GM21825 (cell line): ENCODE measurements around the gene ASTN2.
"Not testable (repeated sequence)": the region's sequence is repeated elsewhere in the genome, so short reads cannot be mapped to it uniquely, and the experiment has no call there.

Source experiments
- ATAC-seq: cut with Tn5 transposase; IDR thresholded peaks from one replicate; pipeline ENCODE4 v1.9.1; 2021; ENCODE audit warnings: mild to moderate bottlenecking, moderate library complexity; ENCODE audit not compliant: unreplicated experiment

The ASTN2 gene

GRCh38 chr9:116476002-116476401 is 938.9 kb downstream of the ASTN2 start:
- no peak for ATAC-seq

- no peak for ATAC-seq
Measured at GRCh38 chr9:116475201-116475600, 939.7 kb downstream of the ASTN2 start.

DNA sequence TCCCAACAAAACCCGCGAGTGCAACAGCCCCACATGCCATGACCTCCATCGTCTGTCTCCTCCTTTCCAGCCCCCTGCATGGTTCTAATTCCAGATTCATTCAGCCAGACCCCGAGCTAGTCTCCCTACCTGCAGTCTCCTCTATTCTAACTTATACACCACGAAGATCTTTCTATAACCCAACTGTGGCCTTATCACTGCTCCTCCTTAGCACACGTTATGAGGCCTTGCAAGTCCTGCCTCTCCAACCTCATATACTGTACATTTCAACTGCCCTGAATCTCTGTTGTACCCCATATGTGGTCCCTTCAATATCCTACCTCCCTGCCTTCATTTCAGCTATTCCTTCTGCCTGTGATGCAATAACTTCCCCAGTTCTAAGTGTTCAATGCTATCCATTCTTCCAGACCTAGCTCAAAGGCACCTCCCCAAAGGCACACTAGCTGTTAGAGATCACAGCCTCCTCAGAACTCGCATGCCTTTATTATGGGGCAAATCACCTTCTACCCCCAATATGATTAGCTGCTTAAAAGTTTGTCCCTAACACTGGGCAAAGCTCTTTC is 942.8 kb downstream of the ASTN2 start:
- no peak for ATAC-seq

DNA sequence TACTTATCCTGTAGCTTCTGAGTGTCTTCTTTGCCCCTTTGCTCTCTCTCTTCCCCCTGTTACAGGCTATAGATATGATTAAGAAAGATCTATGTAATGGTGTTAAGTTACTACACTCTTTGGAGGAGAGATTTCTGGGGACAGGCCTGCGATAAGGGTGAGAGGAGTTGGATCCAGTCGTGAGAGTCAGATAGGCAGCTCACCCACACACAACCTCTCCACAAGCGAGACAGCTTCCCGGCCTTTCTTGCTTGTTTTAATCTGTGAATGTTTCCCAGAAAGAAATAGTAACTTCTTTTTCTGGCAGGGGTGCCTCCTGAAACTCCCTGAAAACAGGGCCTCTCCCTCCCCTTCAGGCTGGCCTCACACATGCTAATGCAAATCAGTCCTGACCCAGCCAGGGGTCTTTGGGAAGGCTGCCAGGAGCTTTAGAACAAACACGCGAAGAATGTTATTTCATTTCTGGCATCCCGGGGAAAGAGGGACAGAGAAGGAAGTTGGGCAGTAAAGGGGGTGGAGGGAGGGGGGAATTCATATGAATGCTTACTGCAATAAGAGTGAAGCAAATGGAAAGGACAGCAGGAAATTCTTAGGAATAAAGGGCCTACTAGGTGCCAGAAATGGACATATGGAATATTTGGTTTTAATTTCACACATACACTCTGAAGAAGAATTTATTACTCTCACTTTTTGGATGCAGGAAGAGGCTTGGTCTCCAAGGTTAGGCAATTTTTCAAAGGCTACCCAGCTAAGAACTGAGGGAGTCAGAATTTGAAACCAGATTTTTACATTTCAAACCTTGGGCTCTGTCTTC is 943.6 kb downstream of the ASTN2 start:
- ATAC-seq = no peak

DNA sequence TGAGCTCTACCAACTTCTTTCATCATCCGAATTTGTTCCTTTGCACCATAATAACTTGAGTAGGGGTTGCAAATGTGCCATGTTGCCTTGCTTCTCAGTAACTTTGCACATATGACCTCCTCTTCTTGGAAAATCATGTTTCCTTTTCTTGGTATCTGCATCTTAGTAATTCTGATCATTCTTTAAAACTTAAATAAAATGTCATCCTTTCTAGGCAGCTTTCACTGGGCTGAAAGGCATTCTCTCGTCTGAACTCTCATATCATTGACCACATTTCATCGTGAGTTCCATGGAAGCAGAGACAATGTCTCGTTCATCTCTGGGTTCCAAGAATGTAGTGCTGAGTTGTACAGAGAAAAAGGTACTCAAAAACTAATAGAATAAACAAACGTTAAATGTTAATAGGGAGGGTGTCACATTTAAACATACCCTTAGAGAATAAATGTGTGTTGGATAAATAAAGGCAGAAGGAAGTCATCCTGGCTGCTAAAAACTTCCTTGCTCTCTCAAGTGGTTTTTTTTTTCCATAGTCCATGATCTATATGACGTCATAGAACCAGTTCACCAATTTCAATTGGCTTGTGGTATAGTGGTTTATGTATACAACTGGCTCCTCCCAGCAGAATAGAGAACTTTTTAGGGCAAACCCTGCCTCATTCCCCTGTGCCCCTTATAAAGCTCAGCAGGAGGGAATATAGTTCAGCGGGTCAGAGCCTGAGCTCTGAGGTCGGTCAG is 945.9 kb downstream of the ASTN2 start:
- no peak for ATAC-seq

GRCh38 chr9:116468369-116468768 is 946.5 kb downstream of the ASTN2 start:
- ATAC-seq = no peak

- no peak for ATAC-seq
Measured at GRCh38 chr9:116467740-116468351, 947.0 kb downstream of the ASTN2 start.

GRCh38 chr9:116466271-116467235 is 948.3 kb downstream of the ASTN2 start:
- no peak for ATAC-seq

DNA sequence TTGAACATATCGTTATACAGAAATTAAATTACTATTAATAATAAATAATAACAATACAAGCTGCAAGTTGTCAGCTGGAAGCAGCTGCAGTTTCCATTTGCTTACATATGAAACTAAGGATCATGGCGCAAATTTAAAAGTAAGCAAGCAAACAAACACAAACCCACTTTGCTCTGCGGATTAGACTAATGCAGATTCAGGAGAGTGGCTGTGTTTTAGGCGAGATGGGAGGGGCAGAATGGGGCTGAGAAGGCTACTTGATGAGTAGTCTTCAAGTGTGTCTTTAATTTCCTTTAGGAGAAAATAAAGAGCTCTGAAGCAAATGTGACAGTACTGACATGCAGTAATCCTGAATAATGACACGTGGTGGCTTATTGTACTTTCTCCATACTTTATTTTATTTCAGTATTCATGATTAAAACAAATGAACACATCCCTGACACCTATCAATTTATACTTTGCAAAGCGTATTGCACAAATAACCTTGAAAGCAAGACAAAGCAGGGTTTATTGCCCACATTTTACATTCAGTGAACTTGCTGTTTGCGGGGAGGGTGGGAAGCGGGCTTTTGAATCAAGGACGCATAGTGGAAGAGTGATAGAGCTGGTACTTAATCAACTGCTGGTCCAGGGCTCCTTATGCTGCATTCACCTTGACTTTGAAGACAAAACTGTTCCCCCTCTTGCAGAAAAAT is 949.1 kb downstream of the ASTN2 start:
- no peak for ATAC-seq

DNA sequence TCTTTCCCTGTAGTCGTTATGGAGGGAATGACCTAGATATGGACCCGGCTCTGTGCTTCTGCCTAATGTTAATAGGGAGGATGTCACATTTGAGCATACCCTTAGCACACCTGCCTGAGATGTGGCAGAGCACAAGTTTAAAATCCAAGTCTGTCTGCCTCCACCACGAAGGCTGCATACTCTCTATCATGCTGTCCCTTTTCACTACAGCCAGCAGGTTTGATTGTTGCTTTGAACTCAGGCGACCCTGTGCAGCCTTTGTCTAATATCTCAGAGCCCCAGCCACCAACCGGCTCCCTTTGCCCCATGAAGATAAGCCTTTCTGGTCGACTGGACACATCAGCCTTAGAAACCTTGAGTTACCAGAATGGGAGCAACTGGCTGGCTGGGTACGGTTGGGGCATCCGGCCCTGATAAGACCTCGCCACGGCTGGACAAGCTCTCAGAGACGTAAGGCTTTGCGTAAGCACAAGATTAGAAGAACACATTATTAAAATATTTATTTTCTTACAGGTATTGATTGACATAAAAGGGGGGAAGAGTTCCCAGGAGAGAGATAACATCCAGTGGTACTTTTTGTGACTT is 949.8 kb downstream of the ASTN2 start:
- no peak for ATAC-seq

GRCh38 chr9:116464423-116464822 is 950.4 kb downstream of the ASTN2 start:
- no peak for ATAC-seq

GRCh38 chr9:116461632-116462031 is 953.2 kb downstream of the ASTN2 start:
- ATAC-seq = no peak

DNA sequence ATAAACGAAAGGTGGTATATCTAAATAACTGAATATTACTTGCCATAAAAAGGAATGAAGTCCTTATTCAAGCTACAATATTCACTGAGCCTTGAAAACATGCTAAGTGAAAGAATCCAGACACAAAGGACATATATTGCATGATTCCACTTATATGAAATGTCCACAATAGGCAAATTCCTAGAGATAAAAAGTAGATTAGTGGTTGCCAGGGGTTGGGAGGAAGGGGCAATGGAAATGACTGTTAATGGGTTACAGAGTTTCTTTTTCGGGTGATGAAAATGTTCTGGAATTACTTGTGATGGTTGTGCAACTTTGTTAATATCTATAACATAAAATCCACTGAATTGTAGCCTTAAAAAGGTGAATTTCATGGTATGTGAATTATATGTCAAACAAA is 954.8 kb downstream of the ASTN2 start:
- ATAC-seq = no peak

DNA sequence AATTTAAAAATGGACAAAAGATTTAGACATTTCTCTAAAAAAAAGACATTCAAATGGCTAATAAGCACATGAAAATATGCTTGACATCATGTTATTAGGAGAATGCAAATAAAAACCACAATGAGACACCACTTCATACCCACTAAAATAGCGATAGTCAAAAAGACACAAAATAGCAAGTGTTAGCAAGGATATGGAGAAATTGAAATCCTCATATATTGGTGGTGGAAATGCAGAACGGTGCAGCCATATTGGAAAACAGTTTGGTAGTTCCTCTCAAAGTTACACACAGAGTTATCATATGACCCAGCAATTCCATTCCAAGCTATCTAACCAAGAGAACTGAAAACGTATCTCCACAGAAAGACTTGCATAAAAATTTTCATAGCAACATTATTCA is 955.3 kb downstream of the ASTN2 start:
- ATAC-seq = no peak

GRCh38 chr9:116456490-116457088 is 958.3 kb downstream of the ASTN2 start:
- ATAC-seq = no peak

DNA sequence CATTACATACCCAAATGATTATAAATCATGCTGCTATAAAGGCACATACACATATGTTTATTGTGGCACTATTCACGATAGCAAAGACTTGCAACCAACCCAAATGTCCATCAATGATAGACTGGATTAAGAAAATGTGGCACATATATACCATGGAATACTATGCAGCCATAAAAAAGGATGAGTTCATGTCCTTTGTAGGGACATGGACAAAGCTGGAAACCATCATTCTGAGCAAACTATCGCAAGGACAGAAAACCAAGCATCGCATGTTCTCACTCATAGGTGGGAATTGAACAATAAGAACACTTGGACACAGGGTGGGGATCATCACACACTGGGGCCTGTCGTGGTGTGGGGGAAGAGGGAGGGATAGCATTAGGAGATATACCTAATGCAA is 960.3 kb downstream of the ASTN2 start:
- not testable (repeated sequence) for ATAC-seq

DNA sequence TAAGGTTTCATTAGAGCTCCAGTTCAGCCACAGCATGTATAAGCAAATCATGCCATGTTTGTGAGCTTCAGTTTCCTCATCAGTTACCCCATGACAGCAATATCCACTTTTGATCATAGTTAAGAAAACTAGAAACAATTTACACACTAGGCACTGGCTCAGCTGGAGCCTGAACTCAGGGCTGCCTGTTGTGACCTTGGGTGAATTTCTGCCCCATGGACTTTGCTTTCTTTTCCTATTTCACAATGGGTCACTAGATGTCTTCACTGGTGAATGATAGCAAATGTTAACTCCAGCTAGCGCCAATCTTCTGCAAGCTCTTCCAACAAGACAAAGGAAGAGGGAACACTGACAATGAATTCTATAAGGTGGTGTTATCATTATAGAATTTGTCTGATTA is 961.1 kb downstream of the ASTN2 start:
- ATAC-seq = no peak

DNA sequence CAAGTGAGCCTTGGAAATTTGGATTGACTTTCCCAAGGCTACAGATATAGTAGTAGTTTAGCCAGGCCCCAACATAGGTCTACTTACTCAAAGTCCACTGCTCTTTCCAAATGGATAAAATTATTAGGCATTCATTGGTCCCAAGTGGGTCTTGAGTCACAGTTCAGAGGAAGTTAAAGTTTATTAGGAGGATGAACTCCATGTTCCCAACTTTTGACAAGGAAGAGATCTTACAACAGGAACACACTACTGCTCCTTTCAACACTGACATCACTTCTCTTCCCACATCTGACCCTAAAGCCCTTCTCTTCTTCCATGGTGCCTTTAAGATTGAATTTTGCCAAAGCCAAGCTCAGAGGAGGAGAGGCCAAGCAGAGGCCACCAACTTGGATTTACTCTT is 962.2 kb downstream of the ASTN2 start:
- ATAC-seq = no peak

DNA sequence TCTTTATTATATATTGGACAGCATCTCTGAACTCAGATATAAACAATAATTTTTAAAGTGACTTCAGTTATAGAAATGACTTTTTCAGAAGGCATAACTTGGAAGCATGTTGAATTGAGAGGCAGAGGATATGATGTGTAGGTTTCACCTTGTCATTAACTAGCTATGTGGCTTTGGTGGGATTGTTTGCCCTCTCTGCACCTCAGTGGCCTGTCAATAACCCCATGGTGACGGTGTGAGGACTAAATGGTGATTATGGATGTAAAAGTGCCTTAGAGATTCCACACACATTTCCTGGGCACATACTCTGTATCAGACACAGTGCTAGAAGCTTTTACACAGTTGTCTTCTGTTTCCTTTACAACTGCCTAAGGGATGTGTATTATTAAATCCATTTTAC is 962.6 kb downstream of the ASTN2 start:
- ATAC-seq = no peak
